Kidney (tissue), 22 donors: ENCODE measurements around the gene PRDM15. TPM values are rescaled to one million over a fixed set of nuclear protein-coding genes. Genes with fewer than 3 reads are reported as not detected.

Source experiments
- DNase-seq, 5 donors: peaks; one replicate each; pipeline ENCODE4 v3.0.0-alpha.2; 2013 to 2020
- FAIRE-seq: peaks from 2 replicates; lab custom pipeline; 2012; peaks lifted over from hg19 to GRCh38; lab: Jason Lieb, UNC
- H3K27ac ChIP-seq, 2 donors: one replicate each; pipeline ENCODE4 v1.7.0; 2013; ENCODE audit warnings: low read depth in 2 of 2, low read length in 2 of 2, inconsistent platforms in 1 of 2
- H3K27me3 ChIP-seq: one replicate; pipeline ENCODE4 v1.7.1; 2013; ENCODE audit warnings: low read length, inconsistent platforms; ENCODE audit not compliant: control insufficient read depth, insufficient read depth
- H3K36me3 ChIP-seq, 3 donors: one replicate each; pipeline versions ENCODE4 v1.7.0 to v1.7.1; 2013; ENCODE audit warnings: low read length in 3 of 3, control low read depth in 1 of 3, inconsistent platforms in 1 of 3; ENCODE audit not compliant: insufficient read depth in 3 of 3, control insufficient read depth in 2 of 3
- H3K4me1 ChIP-seq, 3 donors: one replicate each; pipeline versions ENCODE4 v1.7.0 to v1.7.1; 2013; ENCODE audit warnings: low read length in 3 of 3, inconsistent platforms in 1 of 3, low read depth in 1 of 3; ENCODE audit not compliant: control insufficient read depth in 2 of 3, insufficient read depth in 2 of 3
- H3K4me3 ChIP-seq, 3 donors: one replicate each; pipeline versions ENCODE4 v1.7.0 to v1.8.1; 2013; ENCODE audit warnings: low read length in 3 of 3, control low read depth in 1 of 3, inconsistent platforms in 1 of 3
- H3K9ac ChIP-seq, 3 donors: one replicate each; pipeline versions ENCODE4 v1.7.0 to v1.7.1; 2013; ENCODE audit warnings: low read length in 3 of 3, control low read depth in 1 of 3, inconsistent platforms in 1 of 3
- H3K9me3 ChIP-seq, 3 donors: one replicate each; pipeline versions ENCODE4 v1.7.0 to v1.7.1; 2013; ENCODE audit warnings: low read length in 3 of 3, control low read depth in 1 of 3, inconsistent platforms in 1 of 3; ENCODE audit not compliant: control insufficient read depth in 2 of 3, insufficient read depth in 1 of 3
- intact Hi-C: fragments of 100-400 bp; cut with DNase I; formaldehyde crosslinking; loops from one replicate; pipeline ENCODE4 v1.11.1; 2022
- long read RNA-seq, 10 donors: library from polyadenylated mRNA in 1 of 10; unstranded in 1 of 10; transcript quantifications; one replicate each; pipeline ENCODE4 v2.0.0 and lab custom pipeline, GENCODE V29; 2021 to 2026
- polyA plus RNA-seq: library from polyadenylated mRNA; stranded (reverse); fragments of 350-450 nt; fragmentation: Illumina TruSeq; extraction: RNeasy Lipid Tissue Mini Kit (QIAGEN cat#74804); gene quantifications from one replicate; pipeline ENCODE4 v1.2.3, GENCODE V29; 2014; ENCODE audit warnings: low read depth, low replicate concordance; ENCODE audit not compliant: insufficient read depth
- total RNA-seq: library from RNA; stranded (reverse); fragmentation: NEBNext Ultra II Directional; extraction: Animal tissue kit (Norgen Biotek cat#: 25700); gene quantifications from one replicate; pipeline ENCODE4 v1.2.1, GENCODE V29; 2021
- TF ChIP-seq, protein P1 (sequence below): IDR thresholded peaks from 3 replicates; pipeline ENCODE4 v1.5.1; 2012; ENCODE audit warnings: mild to moderate bottlenecking, moderate library complexity, borderline replicate concordance; ENCODE audit not compliant: insufficient read depth; ENCODE audit errors: extremely low read depth
- donor health status: control.
- donor health status: control.
- donor health status: control.
- donor health status: control.
- donor health status: control.
- donor health status: DM: yes; HTN: yes; CAD: no.
- donor health status: Normal renal cell carcinoma (clear cell type).

Gene PRDM15, protein sequence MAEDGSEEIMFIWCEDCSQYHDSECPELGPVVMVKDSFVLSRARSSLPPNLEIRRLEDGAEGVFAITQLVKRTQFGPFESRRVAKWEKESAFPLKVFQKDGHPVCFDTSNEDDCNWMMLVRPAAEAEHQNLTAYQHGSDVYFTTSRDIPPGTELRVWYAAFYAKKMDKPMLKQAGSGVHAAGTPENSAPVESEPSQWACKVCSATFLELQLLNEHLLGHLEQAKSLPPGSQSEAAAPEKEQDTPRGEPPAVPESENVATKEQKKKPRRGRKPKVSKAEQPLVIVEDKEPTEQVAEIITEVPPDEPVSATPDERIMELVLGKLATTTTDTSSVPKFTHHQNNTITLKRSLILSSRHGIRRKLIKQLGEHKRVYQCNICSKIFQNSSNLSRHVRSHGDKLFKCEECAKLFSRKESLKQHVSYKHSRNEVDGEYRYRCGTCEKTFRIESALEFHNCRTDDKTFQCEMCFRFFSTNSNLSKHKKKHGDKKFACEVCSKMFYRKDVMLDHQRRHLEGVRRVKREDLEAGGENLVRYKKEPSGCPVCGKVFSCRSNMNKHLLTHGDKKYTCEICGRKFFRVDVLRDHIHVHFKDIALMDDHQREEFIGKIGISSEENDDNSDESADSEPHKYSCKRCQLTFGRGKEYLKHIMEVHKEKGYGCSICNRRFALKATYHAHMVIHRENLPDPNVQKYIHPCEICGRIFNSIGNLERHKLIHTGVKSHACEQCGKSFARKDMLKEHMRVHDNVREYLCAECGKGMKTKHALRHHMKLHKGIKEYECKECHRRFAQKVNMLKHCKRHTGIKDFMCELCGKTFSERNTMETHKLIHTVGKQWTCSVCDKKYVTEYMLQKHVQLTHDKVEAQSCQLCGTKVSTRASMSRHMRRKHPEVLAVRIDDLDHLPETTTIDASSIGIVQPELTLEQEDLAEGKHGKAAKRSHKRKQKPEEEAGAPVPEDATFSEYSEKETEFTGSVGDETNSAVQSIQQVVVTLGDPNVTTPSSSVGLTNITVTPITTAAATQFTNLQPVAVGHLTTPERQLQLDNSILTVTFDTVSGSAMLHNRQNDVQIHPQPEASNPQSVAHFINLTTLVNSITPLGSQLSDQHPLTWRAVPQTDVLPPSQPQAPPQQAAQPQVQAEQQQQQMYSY
- total RNA-seq (8.4 TPM), polyA plus RNA-seq (1.3 TPM)
- long read RNA-seq, donor 1 = 0 reads
- long read RNA-seq, donor 2 = 0 reads
- long read RNA-seq, donor 3 = 0 reads
- long read RNA-seq, donor 4 = 0 reads
- long read RNA-seq, donor 5 = 0 reads
- long read RNA-seq, donor 6 = 0 reads
- long read RNA-seq, donor 7, partial matches to known transcripts = 2 of 4 reads
- long read RNA-seq, donor 7, other reads (novel, unspliced or antisense) = 2 of 4 reads
- long read RNA-seq, donor 8, partial matches to known transcripts = 0 of 1 reads
- long read RNA-seq, donor 8, other reads (novel, unspliced or antisense) = 0 of 1 reads
- long read RNA-seq, donor 9 = 0 reads
- long read RNA-seq, donor 10, full-length matches to known transcripts = 1 of 1 reads
- long read RNA-seq, donor 10, partial matches to known transcripts = 0 of 1 reads
- long read RNA-seq, donor 10, other reads (novel, unspliced or antisense) = 0 of 1 reads

DNA sequence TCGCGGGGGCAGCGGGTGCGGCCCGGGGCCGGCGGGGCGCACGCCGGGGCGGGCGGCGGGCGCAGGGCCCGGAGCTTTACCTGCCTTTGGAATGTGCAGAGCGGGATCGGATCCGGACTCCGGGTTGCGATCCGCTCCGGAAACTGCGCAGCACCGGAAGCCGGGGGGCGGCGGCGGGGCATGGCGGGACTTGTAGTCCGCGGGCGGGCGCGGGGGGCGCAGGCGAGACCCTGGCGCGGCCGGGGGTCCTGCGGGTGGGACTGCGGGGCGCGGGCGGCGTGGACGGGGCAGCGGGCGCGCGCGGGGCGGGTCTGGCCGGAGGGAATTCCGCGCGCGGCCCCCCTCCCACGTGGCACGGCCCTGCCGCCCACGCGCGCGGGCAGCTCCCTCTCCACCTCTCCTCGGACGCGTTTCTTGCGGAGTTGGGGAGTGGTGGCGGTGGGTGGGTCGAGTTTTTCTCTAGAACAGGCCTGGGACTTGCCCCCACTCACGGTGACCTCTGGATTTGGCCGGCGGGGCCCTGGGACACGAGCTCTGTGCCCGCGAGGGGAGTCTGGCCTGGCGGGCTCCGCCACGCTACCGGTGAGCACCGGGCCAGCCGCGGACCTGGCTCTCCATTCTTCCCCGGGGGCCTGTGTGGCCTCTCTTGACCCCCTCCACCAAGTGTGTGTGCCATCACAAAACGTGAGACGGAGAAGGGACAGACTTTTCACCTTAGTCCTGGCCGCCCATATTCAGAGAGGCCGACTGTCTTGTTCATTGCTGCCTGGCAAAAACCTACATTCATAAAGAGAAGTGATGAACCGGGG, at the start of gene PRDM15:
TSS of gene PRDM15 (minus strand) at position 155 of the 809 bp plus-strand sequence. CDS start 18,981 bp downstream, outside the sequence.
- H3K9me3 ChIP-seq = no peaks in the 10 kb centered on the region
- no peaks in the 10 kb centered on the region for H3K27me3 ChIP-seq
- no peaks in the 10 kb centered on the region for H3K36me3 ChIP-seq
- TF ChIP-seq, protein P1, sequence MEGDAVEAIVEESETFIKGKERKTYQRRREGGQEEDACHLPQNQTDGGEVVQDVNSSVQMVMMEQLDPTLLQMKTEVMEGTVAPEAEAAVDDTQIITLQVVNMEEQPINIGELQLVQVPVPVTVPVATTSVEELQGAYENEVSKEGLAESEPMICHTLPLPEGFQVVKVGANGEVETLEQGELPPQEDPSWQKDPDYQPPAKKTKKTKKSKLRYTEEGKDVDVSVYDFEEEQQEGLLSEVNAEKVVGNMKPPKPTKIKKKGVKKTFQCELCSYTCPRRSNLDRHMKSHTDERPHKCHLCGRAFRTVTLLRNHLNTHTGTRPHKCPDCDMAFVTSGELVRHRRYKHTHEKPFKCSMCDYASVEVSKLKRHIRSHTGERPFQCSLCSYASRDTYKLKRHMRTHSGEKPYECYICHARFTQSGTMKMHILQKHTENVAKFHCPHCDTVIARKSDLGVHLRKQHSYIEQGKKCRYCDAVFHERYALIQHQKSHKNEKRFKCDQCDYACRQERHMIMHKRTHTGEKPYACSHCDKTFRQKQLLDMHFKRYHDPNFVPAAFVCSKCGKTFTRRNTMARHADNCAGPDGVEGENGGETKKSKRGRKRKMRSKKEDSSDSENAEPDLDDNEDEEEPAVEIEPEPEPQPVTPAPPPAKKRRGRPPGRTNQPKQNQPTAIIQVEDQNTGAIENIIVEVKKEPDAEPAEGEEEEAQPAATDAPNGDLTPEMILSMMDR = no peak
- H3K4me1 ChIP-seq = peaks cover 0 to 3% (median 2%) of the 10 kb centered on the region in 3 donors
- intact Hi-C loops = no loop called here
- no peak for FAIRE-seq
- peak within 1 kb of the TSS; percentile 71 to 86 (median 73) for H3K4me3 ChIP-seq
- peak; percentile 88 to 95 (median 92) for DNase-seq
- peak within 1 kb of the TSS; percentile 49 to 98 (median 78) for H3K9ac ChIP-seq
- peak within 1 kb of the TSS; percentile 60 to 67 for H3K27ac ChIP-seq

DNA sequence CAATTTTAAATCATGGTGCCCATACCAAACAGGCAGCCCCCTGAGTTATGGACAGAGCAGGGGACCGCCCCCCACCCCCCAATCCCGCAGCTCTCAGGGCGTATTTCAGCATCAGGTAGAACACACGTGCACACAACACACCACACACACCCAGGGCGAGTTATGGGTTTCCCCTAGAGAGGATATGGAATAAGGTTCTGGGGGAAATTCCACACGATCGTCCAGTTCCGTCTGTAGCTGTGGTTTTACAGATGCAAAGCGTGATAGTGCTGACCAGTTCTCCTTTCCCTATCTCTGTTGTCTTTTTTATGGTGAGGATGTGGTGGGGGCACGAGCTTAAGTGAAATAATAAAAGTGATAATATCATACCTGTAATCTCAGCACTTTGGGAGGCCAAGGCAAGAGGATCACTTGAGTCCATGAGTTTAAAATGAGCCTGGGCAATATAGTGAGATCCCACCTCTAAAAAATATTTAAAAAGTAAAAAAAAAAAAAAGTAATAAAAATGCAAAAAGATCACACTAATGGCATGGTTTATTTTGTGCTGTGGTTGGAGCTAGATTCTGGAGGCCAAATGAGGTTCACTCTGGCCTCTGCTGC, 49.6 kb upstream of the PRDM15 start:
- Histone ChIP-seq H3K4me1 (peaks cover 0 to 34% (median 12%) of the 10 kb centered on the region in 3 donors), H3K27me3 (no peaks in the 10 kb centered on the region), H3K36me3 (no peaks in the 10 kb centered on the region), H3K4me3 (no peak overlapping the region), H3K9ac (no peak overlapping the region), H3K27ac (no peak overlapping the region), H3K9me3 (no peaks in the 10 kb centered on the region)
- DNase-seq (no peak), FAIRE-seq (no peak)
- intact Hi-C loops = no loop called here
- TF ChIP-seq, protein P1 = no peak
